ENCODE measurements around the gene LCK.

Gene LCK

GRCh38 chr1:32329931-32330466 is 78.9 kb downstream of the LCK start:
- DNase-seq = no peak

- DNase-seq = no peak
Measured at GRCh38 chr1:32330558-32331151, 79.6 kb downstream of the LCK start.

DNA sequence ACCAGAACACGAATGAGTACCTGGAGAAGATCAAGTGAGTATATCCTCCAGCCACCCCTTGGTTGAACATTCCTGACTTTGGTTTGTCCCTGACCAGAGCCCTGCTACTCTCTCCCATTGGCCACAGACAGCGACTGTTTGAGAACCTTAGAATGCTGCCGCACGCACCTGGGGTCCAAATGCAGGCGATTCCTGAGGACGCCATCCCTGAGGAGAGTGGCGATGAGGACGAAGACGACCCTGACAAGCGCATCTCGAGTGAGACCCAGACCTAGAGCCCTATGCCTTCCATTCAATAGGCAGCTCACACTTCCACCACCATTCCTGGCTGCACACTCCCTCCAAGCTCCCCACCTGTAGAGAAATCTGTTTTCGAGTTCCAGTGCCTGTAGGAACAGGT is 80.5 kb downstream of the LCK start:
- no peak for DNase-seq

DNA sequence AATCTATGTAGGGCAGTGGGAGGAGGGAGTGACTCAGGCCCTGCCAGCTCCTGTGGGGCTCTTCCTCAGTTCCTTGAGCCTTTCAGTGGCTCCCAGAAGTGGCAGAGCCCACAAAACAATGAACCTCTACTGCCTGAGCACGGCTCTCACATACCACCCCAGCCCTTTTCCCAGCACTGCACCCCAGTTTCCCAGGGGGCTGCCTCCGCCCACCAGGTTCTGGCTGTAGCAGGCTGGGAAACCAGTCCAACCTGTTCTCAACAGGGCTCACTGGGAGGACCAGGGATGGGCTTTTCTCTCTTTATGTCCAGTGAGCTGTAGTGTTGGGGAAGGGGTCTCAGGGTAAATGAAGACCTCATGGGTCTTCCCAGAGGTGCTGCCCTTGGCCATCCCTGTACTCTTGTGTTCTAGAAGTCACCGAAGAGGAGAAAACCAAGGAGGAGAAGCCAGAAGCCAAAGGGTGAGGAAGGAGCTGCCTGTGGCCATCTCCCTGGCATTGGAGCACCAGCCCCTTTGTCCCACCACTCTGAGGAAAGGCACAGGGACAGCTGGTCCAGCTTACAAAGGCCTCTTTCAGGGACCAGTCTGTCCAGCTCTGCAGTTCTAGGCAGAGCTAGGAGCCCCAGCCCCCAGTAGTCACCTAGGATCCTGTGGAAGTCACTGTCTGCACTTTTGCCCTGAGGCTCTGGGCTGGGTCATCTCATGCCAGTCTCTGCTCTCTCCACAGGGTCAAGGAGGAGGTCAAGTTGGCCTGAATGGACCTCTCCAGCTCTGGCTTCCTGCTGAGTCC is 81.4 kb downstream of the LCK start:
- no peak for DNase-seq

DNA sequence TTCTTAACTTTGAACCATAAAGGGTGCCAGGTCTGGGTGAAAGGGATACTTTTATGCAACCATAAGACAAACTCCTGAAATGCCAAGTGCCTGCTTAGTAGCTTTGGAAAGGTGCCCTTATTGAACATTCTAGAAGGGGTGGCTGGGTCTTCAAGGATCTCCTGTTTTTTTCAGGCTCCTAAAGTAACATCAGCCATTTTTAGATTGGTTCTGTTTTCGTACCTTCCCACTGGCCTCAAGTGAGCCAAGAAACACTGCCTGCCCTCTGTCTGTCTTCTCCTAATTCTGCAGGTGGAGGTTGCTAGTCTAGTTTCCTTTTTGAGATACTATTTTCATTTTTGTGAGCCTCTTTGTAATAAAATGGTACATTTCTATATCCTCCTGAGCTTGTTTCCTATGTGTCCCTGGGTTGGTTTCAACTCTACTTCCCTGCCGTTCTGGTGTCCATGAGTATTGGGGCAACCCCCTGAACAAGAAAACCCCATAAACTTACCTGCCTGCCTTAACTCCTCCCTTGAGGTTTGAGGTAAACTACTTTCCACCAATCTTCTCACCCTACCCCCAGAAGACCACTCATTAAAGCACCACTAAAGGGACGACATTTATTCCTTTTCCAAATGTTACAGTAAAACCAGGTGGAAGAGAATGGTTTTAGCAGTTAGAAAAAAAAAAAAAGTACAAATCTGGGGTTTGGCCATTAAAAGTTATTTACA is 82.3 kb downstream of the LCK start:
- no peak for DNase-seq

DNA sequence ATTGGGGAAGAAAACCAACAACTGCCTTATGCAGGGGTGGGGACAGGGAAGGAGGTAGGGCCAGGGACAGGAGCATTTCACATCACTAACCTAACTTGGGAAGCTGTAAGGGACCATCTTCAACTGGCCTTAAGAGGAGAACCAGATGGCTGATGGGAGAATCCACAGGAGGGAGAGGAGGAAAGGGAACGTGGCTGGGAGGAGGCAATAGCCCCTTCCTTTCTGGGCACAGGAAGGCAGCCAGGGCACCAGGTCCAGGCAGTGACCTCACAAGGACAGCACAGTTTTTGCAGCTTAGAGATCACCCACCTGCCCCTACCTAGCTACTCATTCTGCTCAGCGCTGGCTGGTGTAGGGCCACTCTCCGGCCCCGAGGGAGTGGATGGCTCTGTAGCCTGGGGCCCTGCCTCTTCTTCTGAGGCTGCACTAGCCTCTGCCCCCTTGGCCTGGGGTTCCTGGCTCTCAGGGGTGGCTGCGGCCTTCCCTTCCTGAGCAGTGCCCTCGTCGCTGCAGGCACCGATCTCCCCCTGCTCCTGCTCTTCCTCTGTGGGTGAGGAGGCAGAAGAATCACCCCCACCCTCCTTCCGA is 83.3 kb downstream of the LCK start:
- no peak for DNase-seq

- no peak for DNase-seq
Measured at GRCh38 chr1:32334864-32335534, 83.9 kb downstream of the LCK start.

DNA sequence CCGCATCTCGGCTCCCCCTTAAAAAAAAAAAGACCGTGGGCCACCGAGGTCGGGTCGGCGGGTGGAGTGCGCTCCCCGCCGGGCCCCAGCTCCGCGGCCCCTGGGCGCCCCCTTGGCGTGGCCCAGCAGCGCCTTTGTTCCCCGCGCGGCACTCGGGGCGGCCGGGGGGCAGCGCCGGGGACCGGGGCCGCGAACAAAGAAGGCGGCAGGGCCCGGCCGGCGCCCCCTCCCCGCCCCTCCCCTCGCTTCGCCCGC is 84.4 kb downstream of the LCK start:
- DNase-seq = no peak
